Hematopoietic multipotent progenitor cell (in vitro differentiated cells): Measurements from ENCODE around the gene GJC1. TPM values are rescaled to one million over a fixed set of nuclear protein-coding genes. Genes with fewer than 3 reads are reported as not detected.
A peak's percentile ranks its signal among the peaks of the same experiment; 100 is the strongest.
"Not testable (repeated sequence)": the region's sequence is repeated elsewhere in the genome, so short reads cannot be mapped to it uniquely, and the experiment has no call there.

Experiments used
- DNase-seq, 3 donors: peaks; one replicate each; pipeline ENCODE4 v3.0.0-alpha.2; 2011 to 2015; ENCODE audit warnings: low read depth in 2 of 3, low spot score in 2 of 3
- total RNA-seq: library from RNA; depleted of rRNA; stranded (reverse); fragments of >200 nt; gene quantifications from one replicate; pipeline ENCODE4 v1.2.3, GENCODE V29; 2012

The GJC1 gene
- total RNA-seq, 1 donor, result under 0.01 TPM

GRCh38 chr17:44846206-44846605 lies 16.1 kb upstream of the GJC1 start:
- no peak for DNase-seq

- DNase-seq, result no peak
Measured at GRCh38 chr17:44844390-44844830, 14.3 kb upstream of the GJC1 start.

GRCh38 chr17:44842748-44843147 lies 12.7 kb upstream of the GJC1 start:
- DNase-seq, result no peak

DNA sequence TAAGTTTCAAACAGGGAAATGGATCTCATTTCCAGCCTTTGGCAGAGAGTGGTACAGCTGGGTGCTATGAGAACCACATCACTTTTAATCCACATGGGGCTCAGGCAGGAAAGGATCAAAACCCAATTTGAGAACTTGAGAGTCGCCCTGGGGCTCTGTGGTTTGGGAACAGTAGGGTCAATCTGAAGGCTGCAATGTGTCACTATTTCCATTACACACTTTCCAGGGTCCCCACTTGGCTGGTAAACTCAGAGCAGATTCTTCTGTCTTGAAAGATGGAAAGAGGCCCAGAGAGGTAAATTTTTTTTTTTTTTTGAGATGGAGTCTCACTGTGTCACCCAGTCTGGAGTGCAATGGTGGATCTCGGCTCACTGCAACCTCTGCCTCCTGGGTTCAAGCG lies 10.8 kb upstream of the GJC1 start:
- DNase-seq, result no peak

DNA sequence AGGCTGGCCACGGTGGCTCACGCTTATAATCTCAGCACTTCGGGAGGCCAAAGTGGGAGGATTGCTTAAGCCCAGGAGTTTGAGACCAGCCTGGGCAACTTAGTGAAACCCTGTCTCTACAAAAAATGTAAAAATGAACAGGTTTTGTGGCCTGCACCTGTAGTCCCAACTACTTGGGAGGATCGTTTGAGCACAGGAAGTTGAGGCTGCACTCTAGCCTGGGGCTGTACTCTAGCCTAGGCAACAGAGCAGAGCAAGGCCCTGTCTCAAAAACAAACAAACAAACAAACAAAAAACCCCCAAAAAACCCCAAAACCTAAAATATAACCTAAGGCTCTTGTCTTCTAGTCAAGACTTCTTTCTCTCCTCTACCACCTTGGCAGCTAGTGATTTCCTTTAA lies 10.2 kb upstream of the GJC1 start:
- no peak for DNase-seq

DNA sequence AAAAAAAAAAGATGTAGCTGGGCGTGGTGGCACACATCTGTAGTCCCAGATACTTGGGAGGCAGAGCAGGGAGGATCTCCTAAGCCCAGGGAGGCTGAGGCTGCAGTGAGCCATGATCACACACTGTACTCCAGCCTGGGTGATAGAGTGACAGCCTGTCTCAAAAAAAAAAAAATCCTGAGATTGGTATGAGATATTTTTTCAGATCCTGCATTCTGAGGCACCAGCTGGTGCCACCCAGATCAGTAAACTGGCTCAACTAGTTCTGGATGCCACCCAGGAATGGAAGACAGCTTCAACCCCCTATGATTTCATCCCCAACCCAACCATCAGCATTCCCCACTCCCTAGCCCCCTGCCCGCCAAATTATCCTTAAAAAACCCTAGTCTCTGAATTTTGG lies 7.1 kb upstream of the GJC1 start:
- no peak for DNase-seq

DNA sequence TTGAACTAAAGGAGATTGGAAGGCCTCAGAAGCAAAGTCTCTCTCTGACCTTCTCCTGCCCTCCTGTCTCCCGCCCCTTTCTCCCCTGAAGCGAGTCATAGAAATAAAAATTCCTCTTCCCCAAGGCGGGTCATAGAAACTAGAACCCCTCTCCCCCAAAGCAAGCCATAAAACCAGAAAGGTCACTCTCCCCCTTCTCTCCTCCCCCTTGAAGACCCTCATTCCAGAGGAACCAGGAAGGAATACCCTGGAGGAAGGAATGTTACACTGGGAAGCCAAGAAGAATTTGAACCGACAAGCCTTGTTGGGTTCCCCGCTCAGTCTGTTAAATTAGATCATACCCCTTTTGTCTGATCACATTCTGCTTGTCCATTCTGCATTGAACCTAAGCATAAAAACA lies 2.7 kb upstream of the GJC1 start:
- DNase-seq, result no peak

DNA sequence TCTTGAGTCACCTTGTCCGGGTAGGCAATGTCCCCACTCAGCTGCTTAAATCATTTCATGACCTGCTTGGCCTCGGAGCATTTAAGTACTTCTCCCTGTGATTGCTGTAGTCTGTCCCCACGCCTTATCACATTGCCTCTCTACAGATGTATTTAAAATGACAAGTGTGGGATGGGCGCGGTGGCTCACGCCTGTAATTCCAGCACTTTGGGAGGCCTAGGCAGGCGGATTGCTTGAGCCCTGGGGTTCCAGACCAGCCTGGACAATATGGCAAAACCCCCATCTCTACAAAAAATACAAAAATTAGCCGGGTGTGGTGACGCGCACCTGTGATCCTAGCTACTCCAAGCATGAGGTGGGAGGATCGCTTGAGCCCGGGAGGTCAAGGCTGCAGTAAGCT lies 1.3 kb upstream of the GJC1 start:
- no peak for DNase-seq

DNA sequence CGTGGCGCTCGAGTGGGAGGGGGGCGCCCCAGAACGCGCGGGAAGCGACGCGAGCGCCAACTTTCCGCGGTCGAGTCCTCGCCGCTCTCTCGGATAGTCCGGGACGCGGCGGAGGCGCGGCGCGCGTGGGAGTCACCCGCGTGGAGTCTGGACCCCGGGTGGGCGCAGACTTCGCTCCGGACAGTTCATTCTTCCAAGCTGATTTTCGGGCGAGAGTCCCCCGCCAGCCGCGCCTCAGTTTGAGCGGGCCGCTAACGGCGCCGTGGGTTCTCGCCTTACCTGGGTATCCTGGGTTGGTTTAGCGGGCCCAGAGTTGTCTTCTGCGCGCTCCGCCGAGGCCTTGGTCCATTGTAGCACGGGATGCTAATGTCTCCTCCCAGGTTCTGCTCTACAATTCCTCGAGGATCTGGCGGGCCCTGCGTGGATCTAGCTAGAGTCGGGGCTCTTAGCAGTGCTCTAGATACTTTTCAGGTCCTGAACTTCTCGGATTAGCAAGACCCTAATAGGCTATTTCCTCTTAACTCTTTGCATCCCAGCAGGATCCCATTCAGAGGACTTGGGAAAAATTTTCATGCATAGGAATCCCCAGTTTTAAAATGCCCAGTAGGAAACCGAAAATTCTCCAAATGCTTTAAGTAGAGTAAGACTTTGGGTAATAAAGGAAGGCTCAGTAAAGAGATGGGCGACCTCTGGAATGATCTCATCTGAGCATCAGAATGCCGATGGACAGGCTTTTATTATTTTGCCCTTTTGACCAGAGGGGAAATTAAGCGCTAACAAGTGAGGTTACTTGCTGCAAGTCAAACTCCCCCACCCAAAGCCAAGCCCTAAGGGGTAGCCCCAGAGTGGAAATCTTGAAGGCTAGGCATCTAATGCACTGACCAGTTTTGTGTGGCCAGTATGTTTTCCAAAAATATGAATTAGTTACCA lies 537 bp upstream of the GJC1 start:
- DNase-seq, result peak in 1 of 3 donors; percentile 9

- peak; percentile 7 to 59 (median 44) for DNase-seq
Measured at GRCh38 chr17:44828919-44829522, 1.1 kb downstream of the GJC1 start.

DNA sequence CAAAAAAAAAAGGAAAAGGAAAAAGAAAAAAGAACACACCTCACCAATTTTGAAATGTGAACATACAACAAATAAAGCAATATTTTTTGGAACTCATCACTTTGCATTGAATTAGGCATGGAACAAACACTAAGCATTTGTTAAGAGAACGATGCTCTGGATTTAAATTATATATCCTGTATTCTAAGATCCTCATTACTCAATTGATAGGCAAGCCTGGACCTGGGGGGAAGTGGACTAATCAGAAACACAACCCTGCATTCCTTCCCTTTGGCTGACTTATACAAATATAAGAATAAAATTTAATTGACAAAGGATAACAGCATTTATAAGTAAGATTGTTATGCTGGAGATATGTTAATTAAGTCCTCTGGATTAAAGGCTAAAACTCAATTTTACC lies 2.2 kb downstream of the GJC1 start:
- no peak for DNase-seq

DNA sequence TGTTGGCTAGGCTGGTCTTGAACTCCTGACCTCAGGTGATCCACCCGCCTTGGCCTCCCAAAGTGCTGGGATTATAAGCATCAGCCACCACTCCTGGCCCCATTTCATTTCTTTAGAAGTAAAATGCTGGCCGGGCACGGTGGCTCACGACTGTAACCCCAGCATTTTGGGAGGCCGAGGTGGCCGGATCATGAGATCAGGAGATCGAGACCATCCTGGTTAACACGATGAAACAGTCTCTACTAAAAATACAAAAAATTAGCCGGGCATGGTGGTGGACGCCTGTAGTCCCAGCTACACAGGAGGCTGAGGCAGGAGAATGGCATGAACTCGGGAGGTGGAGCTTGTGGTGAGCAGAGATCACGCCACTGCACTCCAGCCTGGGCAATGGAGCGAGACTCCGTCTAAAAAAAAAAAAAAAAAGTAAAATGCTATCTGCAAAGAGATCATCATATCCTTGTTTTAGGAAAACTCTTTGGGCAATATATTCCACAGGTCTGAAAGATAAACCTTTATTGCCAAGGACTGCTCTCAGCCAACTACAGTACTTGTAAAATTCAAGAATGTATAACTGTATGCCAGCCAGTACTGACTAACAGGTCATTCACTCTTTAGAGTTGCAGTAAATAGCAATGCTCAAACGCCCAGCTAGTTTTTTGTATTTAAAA lies 3.8 kb downstream of the GJC1 start:
- no peak for DNase-seq

DNA sequence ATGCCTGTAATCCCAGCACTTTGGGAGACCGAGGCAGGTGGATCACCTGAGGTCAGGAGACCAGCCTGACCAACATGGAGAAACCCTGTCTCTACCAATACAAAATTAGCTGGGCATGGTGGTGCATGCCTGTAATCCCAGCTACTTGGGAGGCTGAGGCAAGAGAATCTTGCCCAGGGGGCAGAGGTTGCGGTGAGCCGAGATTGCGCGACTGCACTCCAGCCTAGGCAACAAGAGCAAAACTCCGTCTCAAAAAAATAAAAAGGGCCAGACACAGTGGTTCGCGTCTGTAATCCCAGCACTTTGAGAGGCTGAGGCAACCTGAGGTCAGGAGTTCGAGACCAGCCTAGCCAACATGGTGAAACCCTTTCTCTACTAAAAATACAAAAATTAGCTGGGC lies 4.9 kb downstream of the GJC1 start:
- DNase-seq, result not testable (repeated sequence)

DNA sequence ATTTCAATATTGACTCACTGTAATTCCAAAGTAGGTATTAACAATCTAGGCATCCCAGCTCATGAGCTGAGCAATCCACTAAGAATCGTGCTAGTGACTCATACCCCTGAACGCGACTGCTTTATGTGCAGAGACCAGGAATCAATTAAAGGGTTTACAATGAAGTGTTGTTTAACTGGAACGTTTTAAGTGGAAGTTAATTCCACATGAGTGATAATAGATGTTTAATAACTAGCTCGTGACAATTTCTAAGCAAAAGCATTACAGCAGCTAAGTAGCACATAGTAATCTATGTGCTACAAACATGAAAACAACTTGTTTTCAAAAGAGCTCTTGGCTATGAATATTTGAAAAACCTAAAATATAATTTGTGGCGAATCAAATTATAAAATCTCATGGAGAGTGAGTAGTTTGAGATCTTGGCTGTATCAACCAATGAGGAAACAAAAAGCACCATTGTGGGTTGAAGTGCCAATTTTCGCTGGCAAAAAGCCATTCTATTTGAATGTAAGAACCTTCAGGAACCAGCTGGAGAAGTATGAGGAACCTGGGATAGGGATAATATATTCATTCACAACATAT lies 9.4 kb downstream of the GJC1 start:
- no peak for DNase-seq

DNA sequence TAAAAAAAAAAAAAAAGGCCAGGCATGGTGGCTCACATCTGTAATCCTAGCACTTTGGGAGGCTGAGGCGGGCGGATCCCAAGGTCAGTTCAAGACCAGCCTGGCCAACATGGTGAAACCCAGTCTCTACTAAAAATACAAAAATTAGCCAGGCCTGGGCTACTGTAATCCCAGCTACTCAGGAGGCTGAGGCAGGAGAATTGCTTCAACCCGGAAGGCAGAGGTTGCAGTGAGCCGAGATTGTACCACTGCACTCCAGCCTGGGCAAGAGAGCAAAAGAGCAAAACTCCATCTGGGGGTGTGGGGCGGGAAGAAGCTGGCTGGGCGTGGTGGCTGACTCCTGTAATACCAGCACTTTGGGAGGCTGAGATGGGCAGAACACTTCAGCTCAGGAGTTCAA lies 11.6 kb downstream of the GJC1 start:
- DNase-seq, result not testable (repeated sequence)

- no peak for DNase-seq
Measured at GRCh38 chr17:44812263-44812662, 17.8 kb downstream of the GJC1 start.

DNA sequence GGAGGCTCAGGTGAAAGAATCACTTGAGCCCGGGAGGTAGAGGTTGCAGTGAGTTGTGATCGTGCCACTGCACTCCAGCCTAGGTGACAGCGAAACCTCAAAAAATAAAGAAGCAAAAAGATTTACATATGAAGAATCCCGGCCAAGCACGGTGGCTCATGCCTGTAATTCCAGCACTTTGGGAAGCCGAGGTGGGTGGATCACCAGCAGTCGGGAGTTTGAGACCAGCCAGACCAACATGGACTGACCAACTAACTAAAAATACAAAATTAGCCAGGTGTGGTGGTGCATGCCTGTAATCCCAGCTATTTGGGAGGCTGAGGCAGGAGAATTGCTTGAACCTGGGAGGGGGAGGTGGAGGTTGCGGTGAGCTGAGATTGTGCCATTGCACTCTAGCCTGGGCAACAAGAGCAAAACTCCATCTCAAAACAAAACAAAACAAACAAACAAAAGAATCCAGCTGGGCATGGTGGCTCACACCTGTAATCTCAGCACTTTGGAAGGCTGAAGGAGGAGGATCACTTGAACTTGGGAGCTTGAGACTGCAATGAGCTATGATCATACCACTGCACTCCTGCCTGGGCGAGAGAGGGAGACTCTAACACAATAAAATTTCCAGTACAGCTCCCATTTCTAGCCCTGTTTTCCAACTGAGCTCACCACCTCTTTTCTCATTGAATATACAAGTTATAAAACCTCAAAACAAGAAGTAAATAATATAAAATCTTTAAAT lies 21.3 kb downstream of the GJC1 start:
- DNase-seq, result not testable (repeated sequence)

GRCh38 chr17:44808156-44808555 lies 21.9 kb downstream of the GJC1 start:
- DNase-seq, result no peak

- no peak for DNase-seq
Measured at GRCh38 chr17:44807817-44808155, 22.3 kb downstream of the GJC1 start.

DNA sequence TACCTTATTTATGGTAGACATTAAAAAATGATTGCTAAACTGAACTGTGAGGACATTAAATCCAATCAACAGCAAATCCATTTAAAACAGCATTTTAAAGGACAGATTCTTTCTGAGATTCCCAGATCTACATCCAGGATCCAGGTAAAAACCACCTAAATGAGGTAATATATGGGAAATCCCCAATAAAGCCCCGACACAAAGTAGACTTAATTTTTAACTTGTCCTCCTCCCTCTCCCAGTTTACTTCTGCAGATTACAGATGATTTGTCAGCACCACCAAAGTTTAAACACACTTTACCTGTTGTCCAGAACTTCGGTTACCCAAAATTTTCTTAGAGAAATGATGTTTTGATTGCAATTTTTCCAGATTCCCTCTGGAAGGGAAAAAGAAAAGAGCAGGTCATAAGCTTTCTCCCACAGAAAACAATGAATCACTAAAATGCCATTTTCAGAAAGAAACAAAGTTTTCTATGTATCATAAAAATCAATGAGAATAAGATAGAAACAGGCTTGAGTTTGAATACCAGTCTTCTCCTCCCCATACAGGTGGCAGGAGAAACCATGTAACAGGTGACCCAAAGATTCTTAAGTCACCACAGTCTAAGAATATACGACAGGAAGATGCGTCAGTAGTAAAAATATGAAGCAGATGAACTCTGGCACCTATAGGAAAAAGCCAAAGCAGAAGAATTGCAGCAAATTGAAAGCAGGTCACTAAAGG lies 22.8 kb downstream of the GJC1 start:
- DNase-seq, result no peak
